Islet precursor cell (in vitro differentiated cells): ENCODE data around the gene DMXL2.
"Not testable (repeated sequence)": the region's sequence is repeated elsewhere in the genome, so short reads cannot be mapped to it uniquely, and the experiment has no call there.

Source experiments
- DNase-seq: peaks from one replicate; pipeline ENCODE4 v3.0.0-alpha.2; 2018

The DMXL2 gene

DNA sequence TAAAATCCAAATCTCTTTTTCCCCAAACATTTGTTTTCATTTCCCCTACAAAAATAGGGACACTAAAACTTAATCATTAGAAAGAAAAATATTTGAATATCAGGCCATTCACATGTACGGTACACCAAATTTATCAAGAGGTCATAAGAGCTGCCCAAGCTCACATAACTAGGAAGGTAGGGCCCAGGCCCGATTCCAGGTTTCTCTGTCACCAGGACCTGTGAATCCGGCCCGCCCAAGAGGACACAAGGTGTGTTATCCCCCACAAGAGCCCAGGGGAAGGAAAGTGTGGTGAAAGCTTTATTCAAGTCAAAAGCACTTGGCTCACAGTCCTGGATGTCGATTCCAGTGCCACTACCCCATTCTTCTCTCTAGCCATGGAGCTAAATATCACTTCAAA is 130.6 kb downstream of the DMXL2 start:
- no peak for DNase-seq

DNA sequence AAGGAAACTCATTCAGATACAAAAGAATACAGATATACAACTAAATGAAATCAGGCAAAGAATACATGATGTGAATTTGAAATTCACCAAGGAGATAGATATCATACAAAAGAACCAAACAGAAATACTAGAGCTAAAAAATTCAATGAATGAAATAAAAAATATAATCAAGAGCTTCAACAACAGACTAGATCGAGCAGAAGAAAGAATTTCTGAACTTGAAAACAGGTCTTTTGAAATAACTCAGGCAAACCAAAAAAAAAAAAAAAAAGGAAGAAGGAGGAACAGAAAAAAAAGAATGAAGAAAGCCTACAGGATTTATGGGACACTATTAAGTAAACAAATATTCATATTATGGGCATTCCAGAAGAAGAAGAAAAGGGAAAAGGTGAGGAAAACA is 137.8 kb downstream of the DMXL2 start:
- DNase-seq = no peak

DNA sequence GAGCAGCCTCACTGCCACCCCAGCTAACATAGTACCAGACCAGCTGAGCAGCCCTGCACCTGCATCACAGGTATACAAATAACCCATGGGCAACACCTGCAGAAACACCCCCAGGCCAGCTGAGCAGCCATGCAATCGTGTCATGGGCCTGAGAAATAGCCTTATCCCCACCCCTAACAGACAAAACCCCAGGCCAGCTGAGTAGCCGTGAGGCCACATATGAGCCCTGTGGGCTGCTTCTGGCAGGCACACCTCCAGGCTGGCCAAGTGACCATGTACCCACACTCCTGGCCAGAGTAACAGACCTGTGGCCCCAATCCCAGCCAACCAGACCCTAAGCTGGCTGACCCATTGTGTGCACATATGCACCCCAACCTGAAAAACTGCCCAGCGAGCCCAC is 138.6 kb downstream of the DMXL2 start:
- DNase-seq = no peak

DNA sequence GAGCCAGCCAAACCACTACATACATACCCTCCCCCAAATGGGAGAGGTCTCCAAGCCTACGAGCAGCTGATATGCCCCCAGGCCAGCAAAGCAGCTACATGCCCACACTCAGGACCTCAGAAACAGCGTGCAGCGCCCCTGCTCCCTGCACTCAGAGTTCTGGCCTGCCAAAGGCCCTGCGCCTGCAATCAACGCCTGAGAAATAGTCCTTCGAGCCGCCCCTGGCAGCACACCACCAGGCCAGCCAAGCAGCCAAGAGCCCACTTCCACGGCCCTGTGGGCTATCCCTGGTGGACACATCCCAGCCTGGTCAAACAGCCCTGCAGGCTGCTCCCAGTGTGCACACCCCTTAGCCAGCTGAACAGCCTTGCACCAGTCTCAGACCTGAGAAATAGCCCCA is 139.1 kb downstream of the DMXL2 start:
- DNase-seq = no peak

DNA sequence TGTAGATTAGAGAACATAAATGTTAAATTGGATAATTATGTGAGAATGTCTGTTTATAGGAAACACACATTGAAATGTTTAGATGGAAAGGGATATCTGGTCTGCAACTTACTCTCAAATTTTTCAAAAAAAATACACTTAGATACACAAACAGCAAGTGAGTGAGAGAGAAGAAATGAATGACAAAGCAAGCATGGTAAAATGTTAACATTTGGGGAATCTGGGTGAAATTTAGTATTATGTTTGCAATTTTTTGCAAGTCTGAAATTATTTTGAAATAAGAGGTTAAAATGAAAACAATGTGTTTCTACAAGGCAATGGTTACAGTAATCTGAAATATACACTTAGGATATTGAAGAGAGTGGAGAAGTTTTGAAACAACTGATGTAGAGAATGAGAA is 146.8 kb downstream of the DMXL2 start:
- DNase-seq = no peak

DNA sequence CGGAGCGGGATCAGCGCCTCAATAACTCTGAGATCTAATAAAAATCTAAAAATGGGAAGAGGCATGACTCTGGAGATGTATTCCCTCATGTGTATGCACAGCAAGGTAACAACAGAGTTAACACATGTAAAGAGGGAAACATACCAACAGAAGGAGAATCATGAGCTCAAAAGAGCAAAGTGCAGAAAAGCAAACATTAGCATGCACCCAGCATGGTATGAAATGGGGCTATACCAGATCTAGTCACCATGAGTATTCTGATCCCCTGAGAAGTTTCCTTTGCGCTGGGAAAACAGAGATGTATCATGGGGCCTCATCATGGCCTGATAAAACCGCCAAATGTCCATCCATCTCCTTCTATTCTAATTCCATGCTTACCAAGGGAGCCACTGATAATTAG is 152.1 kb downstream of the DMXL2 start:
- DNase-seq = no peak

DNA sequence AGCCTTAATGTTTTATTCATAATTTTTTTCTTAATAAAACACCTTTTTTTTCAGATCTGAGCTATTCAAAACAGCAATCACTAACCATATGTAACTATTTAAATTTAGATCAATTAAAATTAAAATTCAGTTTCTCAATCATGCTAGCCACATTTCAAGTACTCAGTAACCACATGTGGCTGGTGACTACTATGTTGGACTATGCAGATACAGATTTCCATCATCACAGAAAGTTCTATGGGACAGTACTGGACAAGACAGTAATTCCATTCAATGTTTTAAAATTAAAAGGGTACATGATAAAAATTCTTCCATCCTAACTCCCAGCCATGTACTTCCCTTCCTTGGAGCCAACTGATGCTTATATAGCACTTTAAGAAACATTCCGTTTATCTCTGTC is 161.8 kb downstream of the DMXL2 start:
- DNase-seq = no peak

DNA sequence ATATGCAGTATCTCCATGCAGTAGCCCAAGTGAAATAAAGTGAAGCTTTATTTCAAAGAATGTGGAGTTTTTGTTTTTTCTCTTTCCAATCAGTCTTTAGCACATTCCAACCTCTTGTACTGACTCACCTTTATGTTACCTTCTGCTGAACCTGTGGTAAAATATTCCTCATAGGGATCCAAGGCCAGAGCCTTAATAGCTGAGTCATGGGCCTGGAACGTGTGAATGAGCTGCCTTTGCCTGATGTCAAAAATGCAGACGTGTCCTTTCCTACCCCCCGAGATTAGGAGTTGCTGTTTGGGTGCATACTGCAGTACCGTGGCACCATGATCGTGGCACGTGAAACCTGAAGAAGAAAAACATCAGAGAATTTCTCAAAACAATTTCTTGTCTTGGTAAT is 172.6 kb downstream of the DMXL2 start:
- DNase-seq = peak; percentile 78

DNA sequence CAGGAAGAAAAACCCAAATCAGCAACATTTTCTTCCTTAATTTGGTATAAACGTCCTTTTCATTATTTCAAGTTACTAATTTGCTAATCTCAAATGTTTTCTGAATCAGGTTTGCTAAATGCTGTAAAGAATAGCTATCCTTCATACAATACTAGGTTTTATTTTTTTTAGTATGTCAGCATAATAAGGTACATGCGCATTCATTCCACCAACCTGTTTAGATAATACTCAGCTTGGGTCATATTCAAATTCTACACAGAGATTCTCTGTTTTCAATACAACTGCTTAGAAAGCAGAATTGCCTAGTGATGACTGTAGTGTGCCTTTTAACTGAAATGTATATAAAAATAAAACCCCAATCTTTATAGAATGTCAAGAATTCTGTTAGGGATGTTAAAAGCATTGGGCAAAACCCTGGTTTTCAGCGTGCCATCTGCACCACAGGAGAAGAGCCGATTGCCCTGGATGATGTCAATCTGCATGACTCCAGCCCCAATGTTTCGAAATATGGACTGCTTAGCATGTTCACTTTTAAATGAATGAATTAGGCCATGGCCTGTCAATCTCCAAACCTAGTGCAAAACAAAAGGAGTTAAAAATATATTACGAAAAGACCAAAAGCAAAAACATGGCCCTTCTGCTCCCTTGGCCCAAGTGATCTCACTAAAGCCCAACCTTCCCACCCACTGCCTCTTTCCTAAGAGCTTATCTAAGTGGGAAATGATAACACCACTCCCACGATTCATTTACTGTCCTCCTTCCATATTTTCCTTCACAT is 173.8 kb downstream of the DMXL2 start:
- no peak for DNase-seq

DNA sequence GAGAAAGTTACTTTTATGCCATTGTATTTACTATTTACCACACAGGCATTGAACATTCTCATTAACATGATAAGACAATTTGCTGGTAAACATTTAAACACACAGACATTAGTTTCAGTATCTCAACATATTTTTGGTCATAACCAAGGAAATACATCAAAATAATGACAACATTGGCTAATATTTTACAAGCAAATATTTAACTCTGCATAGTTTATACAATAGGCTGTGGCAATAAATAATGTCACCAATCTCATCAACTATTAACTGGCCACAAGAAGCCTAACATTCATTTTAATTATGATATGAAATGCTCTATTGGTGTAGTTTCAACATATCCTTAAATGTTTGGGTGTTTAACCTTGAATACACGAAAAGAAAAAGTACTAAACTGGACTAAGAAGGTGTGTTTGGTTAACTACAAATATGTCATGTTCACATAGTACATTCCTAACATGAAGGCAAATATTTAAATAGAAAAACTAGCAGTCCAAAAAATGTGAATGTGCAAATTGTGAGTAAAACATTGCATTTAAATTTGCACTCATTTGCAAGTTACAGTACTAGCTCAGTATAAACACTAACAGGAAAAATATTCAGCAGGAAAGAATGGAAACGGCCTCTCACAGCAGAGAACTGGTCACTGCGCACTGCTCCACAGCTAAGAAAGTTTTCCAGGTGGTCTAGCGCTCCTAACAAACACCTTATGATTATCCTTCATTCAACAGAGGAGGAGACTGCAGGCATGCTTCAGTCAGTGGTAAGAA is 174.5 kb downstream of the DMXL2 start:
- no peak for DNase-seq

DNA sequence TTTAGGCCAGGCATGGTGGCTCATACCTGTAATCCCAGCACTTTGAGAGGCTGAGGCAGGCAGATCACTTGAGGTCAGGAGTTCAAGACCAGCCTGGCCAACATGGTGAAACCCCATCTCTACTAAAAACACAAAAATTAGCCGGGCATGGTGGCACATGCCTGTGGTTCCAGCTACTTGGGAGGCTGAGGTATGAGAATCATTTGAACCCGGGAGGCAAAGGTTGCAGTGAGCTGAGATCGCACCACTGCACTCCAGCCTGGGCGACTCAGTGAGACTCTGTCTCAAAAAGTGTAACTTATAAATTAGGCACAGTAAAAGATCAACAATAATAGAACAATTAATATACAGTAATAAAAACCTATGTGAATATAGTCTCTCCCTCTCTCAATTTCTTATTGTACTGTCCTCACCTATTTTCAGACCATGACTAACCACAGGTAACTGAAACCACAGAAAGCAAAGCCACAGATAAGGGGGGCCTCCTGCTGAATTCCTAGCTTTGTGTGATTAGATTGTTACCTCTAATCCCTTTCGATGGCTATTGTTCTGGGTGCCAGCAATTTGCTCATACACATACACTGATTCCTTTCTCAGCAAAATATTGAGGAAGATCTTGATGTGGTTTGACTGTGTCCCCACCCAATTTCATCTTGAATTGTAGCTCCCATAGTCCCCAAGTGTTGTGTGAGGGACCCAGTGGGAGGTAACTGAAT is 176.4 kb downstream of the DMXL2 start:
- DNase-seq = not testable (repeated sequence)

DNA sequence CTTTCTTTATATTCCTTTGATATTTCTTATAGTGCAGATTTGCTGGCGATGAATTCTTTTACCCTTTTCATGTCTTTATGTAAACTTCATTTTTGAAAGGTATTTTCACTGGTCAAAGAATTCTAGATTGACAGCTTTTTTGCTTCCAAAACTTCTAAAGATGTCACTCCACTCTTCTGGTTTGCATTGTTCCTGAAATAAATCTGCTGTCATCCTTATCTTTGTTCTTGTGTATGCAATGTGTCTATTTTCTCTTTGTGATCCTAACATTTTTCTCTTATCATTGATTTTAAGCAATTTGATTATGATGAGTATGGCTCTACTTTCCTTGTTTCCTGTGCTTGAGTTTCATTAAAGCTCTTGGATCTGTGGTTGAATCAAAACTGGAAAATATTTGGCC is 177.8 kb downstream of the DMXL2 start:
- DNase-seq = no peak

DNA sequence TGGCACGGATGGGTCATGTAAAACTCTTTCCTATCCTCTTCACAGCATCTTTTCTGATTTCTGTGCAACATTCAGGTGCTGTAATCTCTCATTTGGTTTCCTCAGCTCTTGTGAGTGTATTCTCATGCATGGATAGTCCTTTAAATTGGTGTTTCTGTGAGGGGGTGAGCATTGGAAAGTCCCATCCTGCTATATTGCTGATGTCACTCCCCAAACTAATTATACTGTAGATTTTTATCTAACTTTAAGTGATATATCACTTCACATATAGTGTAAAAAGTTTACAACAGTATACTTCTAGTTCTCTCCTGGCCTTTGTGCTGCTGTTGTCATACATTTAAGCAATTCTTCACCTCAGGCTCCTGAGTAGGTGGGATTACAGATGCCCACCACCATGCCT is 178.5 kb downstream of the DMXL2 start:
- DNase-seq = no peak

DNA sequence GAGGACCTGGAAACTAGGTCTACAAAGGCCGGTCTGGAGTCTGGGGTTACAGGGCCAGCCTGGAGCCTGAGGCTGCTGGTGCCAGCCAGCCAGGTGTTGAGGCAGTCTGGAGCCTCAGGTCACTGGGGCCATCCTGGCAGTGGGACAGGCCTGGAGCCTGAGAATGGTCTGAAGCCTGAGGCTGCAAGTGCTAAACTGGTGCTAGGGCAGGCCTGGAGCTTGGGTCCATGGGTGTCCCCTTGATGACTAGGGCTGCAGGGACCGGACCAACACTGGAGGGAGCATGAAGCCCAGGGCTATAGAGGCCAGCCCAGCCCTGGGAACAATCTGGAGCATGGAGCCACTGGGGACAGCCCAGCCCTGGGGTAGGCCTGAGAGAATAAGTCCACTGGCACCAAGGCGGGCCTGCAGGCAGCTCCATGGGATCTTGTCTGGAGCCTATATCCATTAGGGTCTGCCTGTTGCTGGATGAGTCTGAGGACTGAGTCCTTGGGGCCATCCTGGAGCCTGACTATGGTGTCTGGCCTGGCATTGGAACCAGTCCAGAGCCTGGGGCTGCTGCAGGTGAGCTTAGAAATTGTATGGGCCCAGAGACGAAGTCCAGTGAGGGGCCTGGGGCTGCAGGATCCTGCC is 179.2 kb downstream of the DMXL2 start:
- DNase-seq = no peak

DNA sequence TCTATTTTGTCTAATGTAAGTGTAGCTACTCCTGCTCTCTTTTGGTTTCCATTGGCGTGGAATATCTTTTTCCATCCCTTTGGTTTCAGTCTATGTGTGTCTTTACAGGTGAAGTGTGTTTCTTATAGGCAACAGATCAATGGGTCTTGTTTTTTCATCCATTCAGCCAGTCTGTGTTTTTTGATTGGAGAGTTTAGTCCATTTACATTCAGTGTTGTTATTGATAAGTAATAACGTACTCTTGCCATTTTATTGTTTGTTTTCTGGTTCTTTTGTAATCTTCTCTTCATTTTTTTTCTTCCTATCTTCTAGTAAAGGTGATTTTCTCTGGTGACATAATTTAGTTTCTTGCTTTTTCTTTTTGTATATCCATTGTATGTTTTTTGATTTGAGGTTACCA is 184.0 kb downstream of the DMXL2 start:
- no peak for DNase-seq

DNA sequence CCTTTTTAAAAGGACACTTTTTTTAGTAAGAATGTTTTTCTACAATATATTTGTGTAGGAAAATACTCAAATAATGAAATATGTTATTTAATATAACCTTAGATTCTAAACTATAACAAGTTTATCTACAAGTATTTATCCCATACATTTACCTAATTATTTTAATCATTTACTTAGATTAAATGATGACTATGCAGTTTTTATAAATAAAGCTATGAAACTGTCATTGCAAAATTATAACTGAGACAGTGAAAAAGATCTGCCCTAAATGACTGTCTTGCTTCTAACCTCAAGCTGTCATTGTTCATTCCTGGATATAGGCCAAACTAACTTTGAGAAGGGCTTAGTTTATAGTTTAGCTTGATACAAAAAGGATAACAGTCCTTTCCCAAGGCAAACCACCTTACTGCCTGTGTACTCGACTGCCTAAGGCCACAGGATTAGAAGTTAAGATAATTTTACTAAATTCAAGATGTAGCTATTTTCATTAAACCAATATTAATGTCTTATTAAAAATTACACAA is 197.0 kb downstream of the DMXL2 start:
- DNase-seq = no peak

DNA sequence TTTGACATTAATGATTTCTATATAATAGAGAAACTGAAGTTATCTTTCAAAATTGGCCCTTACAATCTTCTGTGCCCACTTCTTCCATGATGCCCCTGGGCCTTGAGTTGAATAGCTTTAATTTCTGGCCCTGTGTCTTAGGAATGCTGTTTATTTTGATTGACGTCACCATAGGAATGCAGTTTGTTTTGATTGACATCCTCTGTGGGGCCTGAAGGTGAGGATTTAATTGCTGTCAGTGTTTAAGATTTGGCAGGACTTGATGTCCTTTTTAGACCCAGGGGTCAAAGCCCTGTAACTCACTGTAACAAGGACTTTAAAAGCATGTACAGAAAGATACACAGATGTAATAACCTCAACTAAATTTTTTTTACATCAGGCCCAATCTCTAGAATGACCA is 197.8 kb downstream of the DMXL2 start:
- no peak for DNase-seq

DNA sequence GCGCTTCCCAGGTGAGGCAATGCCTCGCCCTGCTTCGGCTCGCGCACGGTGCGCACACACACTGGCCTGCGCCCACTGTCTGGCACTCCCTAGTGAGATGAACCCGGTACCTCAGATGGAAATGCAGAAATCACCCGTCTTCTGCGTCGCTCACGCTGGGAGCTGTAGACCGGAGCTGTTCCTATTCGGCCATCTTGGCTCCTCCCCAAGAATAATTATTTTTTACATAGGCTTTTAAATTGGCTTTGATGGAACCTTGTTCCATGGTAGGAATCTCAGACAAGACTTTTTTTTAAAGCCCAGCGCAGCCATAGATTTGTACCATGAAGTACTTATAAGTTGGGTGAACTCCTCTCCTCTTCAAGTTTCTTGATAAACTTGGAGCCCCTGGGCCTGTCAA is 199.5 kb downstream of the DMXL2 start:
- DNase-seq = not testable (repeated sequence)

DNA sequence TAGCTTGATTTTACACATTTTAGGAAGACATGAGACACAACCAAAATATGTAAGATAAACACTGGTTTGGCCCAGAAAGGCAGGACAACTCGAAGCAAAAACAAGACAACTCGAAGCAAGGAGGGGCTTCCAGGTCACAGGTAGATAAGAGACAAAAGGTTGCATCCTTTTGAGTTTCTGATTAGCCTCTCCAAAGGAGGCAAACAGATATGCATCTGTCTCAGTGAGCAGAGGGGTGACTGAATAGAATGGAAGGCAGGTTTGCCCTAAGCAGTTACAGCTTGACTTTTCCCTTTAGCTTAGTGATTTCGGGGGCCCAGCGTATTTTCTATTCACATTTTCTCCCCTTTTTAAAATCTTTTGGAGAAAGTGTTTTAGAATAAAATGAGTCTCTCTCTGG is 206.4 kb downstream of the DMXL2 start:
- DNase-seq = no peak

DNA sequence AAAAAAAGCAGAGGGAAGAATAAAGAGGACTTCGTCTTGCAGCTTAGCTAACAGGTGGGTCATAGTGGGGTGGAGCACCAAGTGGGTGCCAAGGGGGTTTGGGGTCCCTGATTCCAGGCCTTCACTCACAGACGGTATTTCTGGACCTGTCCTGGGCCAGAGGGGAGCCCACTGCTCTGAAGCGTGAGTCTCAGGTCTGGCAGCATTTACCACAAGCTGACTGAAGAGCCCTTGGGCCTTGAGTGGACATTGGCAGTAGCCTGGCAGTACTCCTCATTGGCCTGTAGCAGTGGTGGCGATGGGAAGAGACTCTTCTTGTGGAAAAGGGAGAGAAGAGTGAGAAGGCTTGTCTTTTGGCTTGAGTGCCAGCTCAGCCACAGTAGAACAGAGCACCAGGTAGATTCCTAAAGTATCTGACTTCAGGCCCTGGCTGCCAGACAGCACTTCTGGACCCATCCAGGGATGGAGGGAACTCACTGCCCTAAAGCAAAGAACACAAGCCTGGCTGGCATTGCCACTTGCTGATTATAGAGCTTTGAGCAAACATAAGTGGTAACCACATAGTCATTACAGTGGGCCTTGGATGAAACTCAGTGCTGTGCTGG is 208.2 kb downstream of the DMXL2 start:
- no peak for DNase-seq

DNA sequence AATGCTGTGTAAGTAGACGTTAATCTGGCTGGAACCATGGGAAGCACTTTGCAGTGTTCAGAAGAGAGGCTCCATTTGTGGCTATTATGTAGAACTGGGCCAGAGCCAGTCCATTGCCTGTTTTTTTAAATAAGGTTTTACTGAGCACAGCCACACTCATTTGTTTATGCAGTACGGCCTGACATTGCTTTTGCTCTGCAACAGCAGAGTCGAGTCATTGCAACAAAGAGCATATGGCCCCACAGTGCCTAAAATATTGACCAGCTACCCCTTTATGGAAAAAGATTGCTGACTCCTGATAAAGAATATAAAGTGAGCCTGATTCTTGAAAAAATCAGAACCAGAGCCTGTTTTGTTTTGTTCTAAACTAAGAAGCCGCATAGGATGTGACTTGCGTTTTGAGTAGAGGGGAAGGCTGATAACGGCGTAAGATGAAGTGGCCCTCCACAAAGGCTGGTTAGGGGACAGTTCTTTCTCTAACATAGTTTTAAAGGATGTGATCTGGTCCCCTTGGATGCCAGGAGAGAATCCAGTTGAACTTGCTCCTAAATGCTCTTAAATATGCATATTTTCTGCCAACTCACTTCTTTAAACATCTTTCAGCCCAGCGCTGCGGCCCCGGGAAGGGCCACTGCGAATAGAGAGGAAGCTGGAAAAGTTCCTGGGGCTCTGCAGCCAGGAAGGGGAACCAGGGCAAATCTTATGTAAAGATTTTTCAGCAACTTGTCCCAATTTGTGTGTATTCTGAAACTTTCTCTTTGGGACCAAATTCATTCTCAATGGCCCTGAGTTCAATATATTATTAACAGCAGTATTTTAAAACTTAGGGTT is 216.7 kb downstream of the DMXL2 start:
- DNase-seq = peak; percentile 40
